ENCODE data around the gene ST7L. TPM values are rescaled to one million over a fixed set of nuclear protein-coding genes. Genes with fewer than 3 reads are reported as not detected.

The ST7L gene
- total and polyA plus RNA-seq, 10 of the 15 experiments (the other 5 are each of a cell fraction or from before 2014, with no cell fraction given): 3.6 to 13.7 (median 8.9) TPM

DNA sequence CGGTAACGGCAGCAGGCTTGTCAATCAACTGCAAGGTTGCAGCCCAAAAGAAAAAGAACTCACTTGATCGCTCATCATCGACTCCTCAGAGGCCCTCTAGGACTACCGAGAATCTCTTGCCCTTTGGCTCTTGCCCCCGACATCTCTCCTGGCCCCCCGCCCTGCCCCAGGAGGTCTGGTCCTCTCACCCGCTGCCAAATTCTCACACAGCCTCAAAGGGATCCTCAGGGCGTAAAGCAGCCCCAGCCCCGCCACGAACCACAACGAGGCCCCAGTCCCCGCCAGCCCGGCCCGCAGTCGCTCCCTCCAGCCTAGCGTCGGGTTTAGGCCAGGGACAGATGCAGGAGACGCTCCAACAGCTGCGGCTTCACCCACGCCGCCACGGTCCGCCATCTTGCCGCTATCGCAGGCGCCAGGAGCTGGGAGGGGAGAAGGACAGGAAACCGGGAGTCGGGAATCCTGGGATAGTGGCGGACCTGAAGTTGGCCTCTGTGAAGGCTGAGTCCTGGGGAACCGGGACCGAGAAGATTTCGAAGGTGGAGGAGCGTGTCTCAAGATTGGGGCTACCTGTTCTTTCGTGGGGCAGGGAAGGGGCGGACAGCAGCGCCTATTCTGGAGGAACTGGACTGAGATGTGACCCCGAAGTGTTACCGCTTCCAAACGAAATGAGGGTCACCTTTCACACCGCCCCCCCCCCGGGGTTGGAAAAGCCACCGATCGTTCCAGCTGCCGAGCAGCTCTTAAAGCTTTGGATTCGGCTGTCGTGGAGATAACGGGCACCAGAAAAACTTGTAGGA lies at the start of gene ST7L (continued):
- no peak for TF ChIP-seq REST (IDR thresholded peaks at IDR 0.05; ENCODE audit: low read depth, low read length)
- TF ChIP-seq SMAD5 (IDR thresholded peaks at IDR 0.05; ENCODE audit: low read depth): no peak; the same call in 1 of the 2 replicates
- no peak for TF ChIP-seq SUZ12 (IDR thresholded peaks at IDR 0.05; ENCODE audit: unreplicated experiment)
- TF ChIP-seq NRF1 (conservative IDR thresholded peaks at IDR 0.05; ENCODE audit: low read depth, low read length): no peak; the same call in 1 of the 2 replicates
- TF ChIP-seq BRCA1 (IDR thresholded peaks at IDR 0.05; ENCODE audit: low read depth, low read length): no peak
- TF ChIP-seq, protein P1, sequence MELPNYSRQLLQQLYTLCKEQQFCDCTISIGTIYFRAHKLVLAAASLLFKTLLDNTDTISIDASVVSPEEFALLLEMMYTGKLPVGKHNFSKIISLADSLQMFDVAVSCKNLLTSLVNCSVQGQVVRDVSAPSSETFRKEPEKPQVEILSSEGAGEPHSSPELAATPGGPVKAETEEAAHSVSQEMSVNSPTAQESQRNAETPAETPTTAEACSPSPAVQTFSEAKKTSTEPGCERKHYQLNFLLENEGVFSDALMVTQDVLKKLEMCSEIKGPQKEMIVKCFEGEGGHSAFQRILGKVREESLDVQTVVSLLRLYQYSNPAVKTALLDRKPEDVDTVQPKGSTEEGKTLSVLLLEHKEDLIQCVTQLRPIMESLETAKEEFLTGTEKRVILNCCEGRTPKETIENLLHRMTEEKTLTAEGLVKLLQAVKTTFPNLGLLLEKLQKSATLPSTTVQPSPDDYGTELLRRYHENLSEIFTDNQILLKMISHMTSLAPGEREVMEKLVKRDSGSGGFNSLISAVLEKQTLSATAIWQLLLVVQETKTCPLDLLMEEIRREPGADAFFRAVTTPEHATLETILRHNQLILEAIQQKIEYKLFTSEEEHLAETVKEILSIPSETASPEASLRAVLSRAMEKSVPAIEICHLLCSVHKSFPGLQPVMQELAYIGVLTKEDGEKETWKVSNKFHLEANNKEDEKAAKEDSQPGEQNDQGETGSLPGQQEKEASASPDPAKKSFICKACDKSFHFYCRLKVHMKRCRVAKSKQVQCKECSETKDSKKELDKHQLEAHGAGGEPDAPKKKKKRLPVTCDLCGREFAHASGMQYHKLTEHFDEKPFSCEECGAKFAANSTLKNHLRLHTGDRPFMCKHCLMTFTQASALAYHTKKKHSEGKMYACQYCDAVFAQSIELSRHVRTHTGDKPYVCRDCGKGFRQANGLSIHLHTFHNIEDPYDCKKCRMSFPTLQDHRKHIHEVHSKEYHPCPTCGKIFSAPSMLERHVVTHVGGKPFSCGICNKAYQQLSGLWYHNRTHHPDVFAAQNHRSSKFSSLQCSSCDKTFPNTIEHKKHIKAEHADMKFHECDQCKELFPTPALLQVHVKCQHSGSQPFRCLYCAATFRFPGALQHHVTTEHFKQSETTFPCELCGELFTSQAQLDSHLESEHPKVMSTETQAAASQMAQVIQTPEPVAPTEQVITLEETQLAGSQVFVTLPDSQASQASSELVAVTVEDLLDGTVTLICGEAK (IDR thresholded peaks at IDR 0.05; ENCODE audit: borderline replicate concordance): no peak
- no peak for TF ChIP-seq JUNB (IDR thresholded peaks at IDR 0.05)
- no peak for TF ChIP-seq LARP7 (IDR thresholded peaks at IDR 0.05)
- TF ChIP-seq NR2C1 (IDR thresholded peaks at IDR 0.05): no peak
- TF ChIP-seq CHD1 (IDR thresholded peaks at IDR 0.05; ENCODE audit: low read depth, low read length): no peak
- TF ChIP-seq SIX5 (IDR thresholded peaks at IDR 0.05; ENCODE audit: low read depth, low read length, severe bottlenecking): no peak
- no peak for TF ChIP-seq YBX1 (IDR thresholded peaks at IDR 0.05)
- no peak for TF ChIP-seq BMI1 (IDR thresholded peaks at IDR 0.05; ENCODE audit: borderline replicate concordance)
- peak in 1 of 2 experiments; percentile 13; a peak in 1 of 4 replicates for TF ChIP-seq BHLHE40 (IDR thresholded peaks at IDR 0.05; ENCODE audit: borderline replicate concordance in 1 of 2, low read depth in 2 of 2, low read length in 1 of 2)
- TF ChIP-seq SRF (IDR thresholded peaks at IDR 0.05; ENCODE audit: low read depth in 2 of 2, low read length in 2 of 2): no peak
- no peak for TF ChIP-seq IRF3 (IDR thresholded peaks at IDR 0.05)
- no peak for TF ChIP-seq WRNIP1 (IDR thresholded peaks at IDR 0.05; ENCODE audit: borderline replicate concordance, low read depth, low read length)
- TF ChIP-seq, protein P2, sequence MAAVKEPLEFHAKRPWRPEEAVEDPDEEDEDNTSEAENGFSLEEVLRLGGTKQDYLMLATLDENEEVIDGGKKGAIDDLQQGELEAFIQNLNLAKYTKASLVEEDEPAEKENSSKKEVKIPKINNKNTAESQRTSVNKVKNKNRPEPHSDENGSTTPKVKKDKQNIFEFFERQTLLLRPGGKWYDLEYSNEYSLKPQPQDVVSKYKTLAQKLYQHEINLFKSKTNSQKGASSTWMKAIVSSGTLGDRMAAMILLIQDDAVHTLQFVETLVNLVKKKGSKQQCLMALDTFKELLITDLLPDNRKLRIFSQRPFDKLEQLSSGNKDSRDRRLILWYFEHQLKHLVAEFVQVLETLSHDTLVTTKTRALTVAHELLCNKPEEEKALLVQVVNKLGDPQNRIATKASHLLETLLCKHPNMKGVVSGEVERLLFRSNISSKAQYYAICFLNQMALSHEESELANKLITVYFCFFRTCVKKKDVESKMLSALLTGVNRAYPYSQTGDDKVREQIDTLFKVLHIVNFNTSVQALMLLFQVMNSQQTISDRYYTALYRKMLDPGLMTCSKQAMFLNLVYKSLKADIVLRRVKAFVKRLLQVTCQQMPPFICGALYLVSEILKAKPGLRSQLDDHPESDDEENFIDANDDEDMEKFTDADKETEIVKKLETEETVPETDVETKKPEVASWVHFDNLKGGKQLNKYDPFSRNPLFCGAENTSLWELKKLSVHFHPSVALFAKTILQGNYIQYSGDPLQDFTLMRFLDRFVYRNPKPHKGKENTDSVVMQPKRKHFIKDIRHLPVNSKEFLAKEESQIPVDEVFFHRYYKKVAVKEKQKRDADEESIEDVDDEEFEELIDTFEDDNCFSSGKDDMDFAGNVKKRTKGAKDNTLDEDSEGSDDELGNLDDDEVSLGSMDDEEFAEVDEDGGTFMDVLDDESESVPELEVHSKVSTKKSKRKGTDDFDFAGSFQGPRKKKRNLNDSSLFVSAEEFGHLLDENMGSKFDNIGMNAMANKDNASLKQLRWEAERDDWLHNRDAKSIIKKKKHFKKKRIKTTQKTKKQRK (IDR thresholded peaks at IDR 0.05; ENCODE audit: low read depth, low read length): no peak

Measured in GM12878 (cell line).